GM18520 (cell line): ENCODE measurements around the gene KIAA1671.

Experiments used
- ATAC-seq: cut with Tn5 transposase; IDR thresholded peaks from one replicate; pipeline ENCODE4 v1.9.1; 2021; ENCODE audit not compliant: unreplicated experiment

The KIAA1671 gene

DNA sequence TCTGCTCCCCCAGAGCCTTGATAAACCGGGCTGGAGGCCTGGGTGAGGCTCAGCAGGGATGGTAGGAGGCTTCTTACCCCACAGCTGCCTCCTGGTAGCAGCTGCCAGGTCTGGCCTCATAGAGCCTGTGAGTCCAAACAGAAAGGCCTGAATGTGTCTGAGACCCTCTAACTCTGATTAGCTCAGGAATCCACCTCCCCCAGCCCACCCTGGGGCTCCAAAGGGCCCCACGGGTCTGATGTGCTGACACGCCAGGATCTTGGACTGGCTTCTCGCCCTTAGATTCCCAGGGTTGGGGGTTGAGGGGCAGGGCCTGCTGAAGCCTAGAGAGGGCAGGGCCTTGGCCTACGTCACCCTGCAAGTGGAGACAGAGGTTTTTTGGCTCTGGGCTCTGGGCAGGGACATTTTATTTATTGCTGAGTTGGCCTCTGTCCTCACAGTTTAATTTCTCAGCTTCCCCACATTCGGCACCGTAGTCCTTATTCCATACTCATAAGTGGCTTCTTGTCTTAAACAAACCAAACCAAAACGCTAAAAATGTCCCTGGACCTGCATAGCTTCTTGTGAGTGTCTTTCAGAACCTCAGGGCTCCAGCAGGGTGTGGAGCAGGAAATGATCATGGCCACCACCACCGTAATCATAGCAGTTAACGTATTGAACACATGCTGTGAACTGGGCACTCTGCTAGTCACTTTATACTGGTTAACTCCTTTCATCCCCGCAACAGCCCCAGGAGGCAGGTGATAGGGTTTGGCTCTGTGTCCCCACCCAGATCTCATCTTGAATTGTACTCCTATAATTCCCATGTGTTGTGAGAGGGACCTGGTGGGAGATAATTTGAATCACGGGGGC is 25.1 kb downstream of the KIAA1671 start:
- no peak for ATAC-seq

DNA sequence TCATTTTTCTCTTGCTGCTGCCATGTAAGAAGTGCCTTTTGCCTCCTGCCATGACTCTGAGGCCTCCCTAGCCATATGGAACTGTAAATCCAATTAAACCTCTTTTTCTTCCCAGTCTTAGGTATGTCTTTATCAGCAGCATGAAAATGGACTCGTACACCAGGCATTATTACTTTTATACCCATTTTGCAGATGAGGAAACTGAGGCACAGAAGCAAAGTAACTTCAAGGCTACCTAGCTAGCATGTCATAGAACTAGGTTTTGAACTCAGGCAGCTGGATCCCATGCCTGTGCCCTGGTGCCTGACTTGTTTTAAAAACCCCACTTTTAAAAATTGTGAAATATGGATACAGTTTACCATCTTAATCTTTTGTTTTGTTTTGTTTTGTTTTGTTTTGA is 25.8 kb downstream of the KIAA1671 start:
- ATAC-seq, result no peak

- no peak for ATAC-seq
Measured at GRCh38 chr22:24981066-24981465, 28.6 kb downstream of the KIAA1671 start.

DNA sequence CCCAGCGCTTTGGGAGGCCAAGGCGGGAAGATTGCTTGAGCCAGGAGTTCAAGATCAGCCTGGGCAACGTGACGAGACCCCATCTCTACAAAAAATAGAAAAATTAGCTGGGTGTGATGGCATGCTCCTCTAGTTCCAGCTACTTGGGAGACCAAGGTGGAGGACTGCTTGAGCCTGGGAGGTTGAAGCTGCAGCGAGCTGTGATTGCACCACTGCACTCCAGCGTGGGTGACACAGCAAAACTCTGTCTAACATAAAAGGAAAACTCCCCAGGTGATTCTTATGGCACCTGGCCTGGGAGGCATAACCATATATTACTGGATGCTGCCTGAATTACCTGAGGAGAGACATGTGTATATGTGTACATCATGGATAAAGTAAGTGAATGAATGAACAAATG is 29.1 kb downstream of the KIAA1671 start:
- no peak for ATAC-seq

- no peak for ATAC-seq
Measured at GRCh38 chr22:24982301-24983056, 30.0 kb downstream of the KIAA1671 start.

DNA sequence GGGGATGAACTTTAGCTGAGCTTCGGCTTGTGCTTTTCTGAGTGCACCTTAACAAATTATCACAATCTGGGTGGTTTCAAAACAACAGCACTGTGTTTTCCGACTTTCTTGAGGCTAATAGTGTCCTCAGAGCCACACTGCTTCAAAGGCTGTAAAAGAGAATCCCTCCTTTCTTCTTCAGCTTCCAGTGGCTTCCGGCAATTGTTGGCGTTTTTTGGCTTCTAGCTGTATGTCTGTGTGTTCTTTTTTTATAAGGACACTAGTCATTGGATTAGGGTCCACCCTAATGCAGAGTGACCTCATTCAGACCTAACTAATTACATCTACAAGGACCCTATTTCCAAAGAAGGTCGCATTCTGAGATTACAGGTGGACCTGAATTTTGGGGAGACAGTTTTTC is 30.6 kb downstream of the KIAA1671 start:
- ATAC-seq, result no peak

DNA sequence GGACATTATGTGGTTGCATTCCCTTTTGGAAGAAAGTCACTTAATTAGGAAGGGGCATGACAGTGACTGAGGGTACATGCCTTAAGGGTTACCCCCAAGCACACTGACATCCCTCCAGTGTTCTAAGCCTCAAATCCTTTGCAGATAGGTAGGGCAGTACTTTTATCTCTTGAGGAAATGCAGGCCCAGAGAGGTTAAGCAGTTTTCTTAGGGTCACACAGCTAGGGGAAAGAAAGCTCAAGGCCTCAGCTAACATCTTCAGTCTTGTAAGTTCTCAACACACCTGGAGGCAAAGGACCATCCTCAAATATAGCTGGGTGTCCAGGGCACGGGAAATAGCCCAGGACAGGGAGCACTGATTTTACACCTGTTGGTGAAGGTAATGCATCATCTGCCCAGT is 31.6 kb downstream of the KIAA1671 start:
- no peak for ATAC-seq

DNA sequence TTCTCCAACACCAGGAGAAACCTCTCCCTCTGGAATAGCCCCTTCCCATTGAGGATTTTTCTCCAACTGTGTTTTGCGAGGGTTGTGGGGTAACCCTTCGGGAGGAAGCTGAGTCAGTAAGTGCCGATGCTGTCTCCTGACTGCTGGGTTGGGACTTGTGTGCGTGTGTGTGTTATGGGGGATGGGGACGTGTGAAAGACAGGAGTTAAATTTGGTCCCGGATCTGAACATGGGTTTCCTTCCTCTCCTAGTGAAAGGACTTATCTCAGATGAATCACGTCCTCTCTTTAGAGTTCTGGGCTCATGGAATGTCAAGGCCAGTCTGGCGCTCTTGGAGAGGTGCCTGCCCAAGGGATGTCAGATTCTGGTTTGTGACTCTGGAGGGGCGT is 33.3 kb downstream of the KIAA1671 start:
- ATAC-seq, result no peak

DNA sequence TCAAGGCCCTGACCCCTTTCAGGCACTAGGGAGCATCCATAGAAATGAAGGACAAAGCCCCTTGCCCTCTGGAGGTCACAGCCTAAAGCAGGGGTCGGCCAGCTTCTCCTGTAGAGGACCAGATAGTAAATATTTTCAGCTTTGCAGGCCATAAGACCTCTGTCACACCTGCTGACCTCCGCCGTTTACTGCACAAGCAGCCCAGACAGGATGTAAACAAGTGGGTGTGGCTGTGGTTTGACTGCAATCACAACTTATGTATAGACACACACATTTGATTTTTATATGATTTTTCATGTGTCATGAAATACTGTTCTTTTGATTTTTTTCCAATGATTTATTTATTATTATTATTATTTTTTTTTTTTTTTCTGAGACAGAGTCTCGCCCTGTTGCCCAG is 34.3 kb downstream of the KIAA1671 start:
- no peak for ATAC-seq

- no peak for ATAC-seq
Measured at GRCh38 chr22:24989135-24989534, 36.6 kb downstream of the KIAA1671 start.

DNA sequence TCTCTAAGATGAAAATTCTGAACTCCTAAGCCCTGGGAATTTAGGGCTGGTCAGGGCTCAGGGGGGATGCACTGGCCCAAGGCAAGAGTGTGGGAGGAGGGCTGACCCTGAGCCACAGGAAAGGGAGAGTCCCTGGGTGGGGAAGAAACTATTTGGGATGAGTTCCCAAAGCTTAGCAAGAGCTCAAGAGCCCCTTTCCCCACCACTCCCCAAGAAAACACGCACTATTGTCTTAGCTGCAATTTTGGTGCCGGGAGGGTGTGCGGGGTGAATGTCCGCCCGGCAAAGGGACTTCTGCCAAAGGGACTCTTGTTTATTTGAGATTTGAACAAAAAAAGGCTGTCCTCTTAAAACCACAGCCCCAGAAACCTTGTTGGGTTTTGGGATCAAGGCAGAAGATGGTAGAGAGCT is 37.0 kb downstream of the KIAA1671 start:
- ATAC-seq, result no peak

- no peak for ATAC-seq
Measured at GRCh38 chr22:24990344-24990905, 37.9 kb downstream of the KIAA1671 start.

- no peak for ATAC-seq
Measured at GRCh38 chr22:24992946-24993345, 40.4 kb downstream of the KIAA1671 start.

DNA sequence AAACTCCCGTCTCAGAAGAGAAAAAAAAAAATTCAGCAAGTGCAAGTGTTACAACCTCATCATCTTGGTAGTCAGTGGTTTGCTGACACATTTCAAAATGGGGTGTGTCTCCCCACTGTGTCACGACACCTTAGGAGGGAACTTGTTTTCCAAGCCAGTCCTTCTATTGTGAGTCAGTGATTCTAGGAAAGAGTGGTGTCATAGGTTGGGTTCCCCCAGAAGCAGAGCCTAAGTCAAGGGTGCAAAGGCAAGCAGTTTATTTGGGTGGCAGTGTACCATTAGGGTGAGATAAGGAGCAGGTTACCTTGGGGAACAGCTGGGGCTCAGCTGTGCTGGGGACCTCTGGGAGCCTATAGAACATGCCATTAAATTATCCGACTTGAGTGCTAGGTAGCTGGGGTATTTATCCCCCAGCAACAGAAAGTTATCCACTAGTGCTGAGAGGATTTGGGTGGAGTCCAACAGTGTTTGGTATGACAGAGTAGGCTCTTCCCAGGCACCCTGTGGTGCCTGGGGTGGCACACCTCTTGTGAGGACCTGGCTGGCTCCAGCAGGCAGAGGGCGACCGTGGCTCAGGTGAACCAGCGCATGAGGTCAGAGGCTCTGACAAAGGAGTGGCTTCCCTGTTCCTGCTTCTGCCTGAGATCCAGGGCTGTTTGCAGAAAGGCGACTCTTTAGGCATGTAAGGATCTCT is 41.7 kb downstream of the KIAA1671 start:
- ATAC-seq, result no peak

- no peak for ATAC-seq
Measured at GRCh38 chr22:24995649-24996180, 43.2 kb downstream of the KIAA1671 start.

DNA sequence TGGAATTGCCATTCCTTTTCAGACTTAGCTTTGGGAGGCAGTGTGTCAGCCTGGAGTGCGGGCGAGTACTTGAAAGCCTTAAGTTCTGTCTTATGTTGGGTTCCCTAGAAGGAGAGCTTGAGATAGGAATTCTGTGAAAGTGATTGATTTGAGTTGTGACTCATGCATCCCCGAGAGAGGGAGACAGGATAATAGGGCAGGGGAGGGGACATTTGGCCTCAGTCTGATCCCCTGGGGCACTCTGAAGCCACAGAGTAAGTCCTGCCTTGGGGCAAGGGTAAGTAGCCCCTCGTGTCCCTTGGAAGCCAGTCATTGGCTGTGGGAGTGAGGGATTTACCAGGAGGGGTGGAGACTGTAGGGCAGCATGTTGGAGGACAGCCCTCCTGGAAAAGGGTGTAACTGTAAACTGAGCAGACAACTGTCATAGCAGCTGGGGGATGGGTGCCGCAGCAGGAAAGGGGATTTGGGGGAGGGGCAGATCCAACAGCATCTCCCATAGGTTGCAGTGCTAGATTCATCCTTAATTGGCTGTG is 44.0 kb downstream of the KIAA1671 start:
- no peak for ATAC-seq

GRCh38 chr22:24997023-24997422 is 44.5 kb downstream of the KIAA1671 start:
- ATAC-seq, result no peak

- ATAC-seq, result no peak
Measured at GRCh38 chr22:25000686-25001085, 48.2 kb downstream of the KIAA1671 start.

DNA sequence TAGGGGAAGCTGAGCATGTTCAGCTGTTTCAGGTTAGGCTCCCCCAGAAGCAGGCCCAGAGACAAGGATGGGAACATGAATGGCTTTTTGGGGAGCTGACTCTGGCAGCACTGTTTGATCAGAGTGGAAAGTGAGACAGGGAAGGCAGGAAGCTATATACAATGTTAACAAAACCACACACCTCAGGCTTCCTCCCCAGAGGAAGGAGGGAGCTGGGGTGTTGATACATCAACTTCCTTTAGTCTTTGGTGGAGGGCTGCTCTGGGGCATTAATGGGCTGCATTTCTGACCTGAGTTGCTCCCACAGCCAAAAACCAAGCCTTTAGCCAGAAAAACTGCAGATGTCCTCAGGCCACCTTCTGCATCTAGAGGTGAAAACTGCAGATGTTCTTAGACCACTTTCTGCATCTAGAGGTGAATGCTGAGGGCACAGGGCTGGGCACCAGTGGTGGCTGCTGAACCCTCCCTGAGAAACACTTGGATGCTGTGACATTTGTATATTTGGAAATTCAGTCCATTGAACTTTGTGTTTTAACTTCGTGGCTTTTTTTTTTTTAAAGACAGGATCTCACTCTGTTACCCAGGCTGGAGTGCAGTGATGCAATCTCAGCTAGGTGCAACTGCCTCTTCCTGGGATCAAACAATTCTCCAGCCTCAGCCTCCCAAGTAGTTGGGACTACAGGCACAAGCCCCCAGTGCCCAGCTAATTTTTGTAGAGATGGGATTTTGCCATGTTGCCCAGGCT is 49.9 kb downstream of the KIAA1671 start:
- no peak for ATAC-seq

DNA sequence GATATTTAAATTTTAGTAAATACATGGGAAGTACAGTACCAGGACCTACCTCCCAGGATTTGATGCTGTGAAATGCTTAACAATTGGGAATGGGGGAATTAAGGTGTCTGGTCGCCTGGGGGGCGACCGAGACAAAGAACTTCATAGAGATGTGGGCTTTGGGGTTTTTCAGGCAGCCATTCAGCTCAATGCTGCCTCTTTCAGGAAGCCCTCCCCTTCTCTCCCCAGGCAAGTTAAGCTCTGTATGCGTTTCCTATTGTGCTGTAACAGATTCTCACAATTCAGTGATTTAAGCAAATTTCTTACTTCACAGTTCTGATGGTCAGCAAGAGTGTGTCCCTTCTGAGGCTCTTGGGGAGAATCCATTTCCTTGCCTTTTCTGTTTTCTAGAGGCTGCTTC is 53.8 kb downstream of the KIAA1671 start:
- no peak for ATAC-seq
